SK-N-SH treated with all-trans-retinoic acid at 6 μM for 48 hours (cell line): Measurements from ENCODE around the gene SELENOI.

ENCODE experiments used
- PATZ1 ChIP-seq: fragments of 250-450 bp; sonication (Bioruptor Pico); IDR thresholded peaks from 2 replicates; pipeline ENCODE4 v1.8.0; 2020; ENCODE audit warnings: mild to moderate bottlenecking, moderate library complexity, borderline replicate concordance
- TCF4 ChIP-seq: fragments of 250-450 bp; sonication (Bioruptor Pico); IDR thresholded peaks from 2 replicates; pipeline ENCODE4 v1.8.0; 2021; ENCODE audit warnings: mild to moderate bottlenecking, moderate library complexity, borderline replicate concordance
- TSHZ2 ChIP-seq: fragments of 250-450 bp; sonication (Bioruptor Pico); IDR thresholded peaks from 2 replicates; pipeline ENCODE4 v1.5.0; 2020; ENCODE audit warnings: mild to moderate bottlenecking, moderate library complexity
- TF ChIP-seq, protein P1 (sequence below): fragments of 250-450 bp; sonication (Bioruptor Pico); IDR thresholded peaks from 2 replicates; pipeline ENCODE4 v1.8.0; 2021; ENCODE audit warnings: low read depth, mild to moderate bottlenecking, moderate library complexity, borderline replicate concordance

GRCh38 chr2:26302846-26303245 is 43.1 kb upstream of the SELENOI start:
- TF ChIP-seq, protein P1, sequence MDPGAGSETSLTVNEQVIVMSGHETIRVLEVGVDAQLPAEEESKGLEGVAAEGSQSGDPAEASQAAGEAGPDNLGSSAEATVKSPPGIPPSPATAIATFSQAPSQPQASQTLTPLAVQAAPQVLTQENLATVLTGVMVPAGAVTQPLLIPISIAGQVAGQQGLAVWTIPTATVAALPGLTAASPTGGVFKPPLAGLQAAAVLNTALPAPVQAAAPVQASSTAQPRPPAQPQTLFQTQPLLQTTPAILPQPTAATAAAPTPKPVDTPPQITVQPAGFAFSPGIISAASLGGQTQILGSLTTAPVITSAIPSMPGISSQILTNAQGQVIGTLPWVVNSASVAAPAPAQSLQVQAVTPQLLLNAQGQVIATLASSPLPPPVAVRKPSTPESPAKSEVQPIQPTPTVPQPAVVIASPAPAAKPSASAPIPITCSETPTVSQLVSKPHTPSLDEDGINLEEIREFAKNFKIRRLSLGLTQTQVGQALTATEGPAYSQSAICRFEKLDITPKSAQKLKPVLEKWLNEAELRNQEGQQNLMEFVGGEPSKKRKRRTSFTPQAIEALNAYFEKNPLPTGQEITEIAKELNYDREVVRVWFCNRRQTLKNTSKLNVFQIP (CRISPR knock-in tag): no peak
- TF ChIP-seq PATZ1 (no peak), TCF4 (CRISPR knock-in tag) (no peak), TSHZ2 (CRISPR knock-in tag) (no peak)
